Gastrocnemius medialis (tissue), 4 donors: ENCODE results near the gene KANSL1. TPM values are rescaled to one million over a fixed set of nuclear protein-coding genes. Genes with fewer than 3 reads are reported as not detected.

Experiments used
- ATAC-seq, 2 donors: fragments of 150-250 bp; one replicate each; pipeline ENCODE4 v1.9.1; 2016
- DNase-seq, 2 donors: peaks; one replicate each; pipeline ENCODE4 v3.0.0-alpha.2; 2019
- H3K27ac ChIP-seq, 4 donors: fragments of 200-600 bp; sonication (generic); 1 replicate in 1 of 4; 2 replicates in 3 of 4; pipeline ENCODE4 v1.5.1; 2016 to 2018; ENCODE audit warnings: mild to moderate bottlenecking in 2 of 4, moderate library complexity in 1 of 4
- H3K27me3 ChIP-seq, 3 donors: fragments of 200-600 bp; sonication (generic) in 2 of 3; 1 replicate in 1 of 3; 2 replicates in 2 of 3; pipeline versions ENCODE4 v1.5.1 to v1.6.0; 2016 to 2019; ENCODE audit warnings: mild to moderate bottlenecking in 1 of 3, moderate library complexity in 1 of 3
- H3K36me3 ChIP-seq, 2 donors: fragments of 200-600 bp; sonication (generic) in 1 of 2; one replicate each; pipeline ENCODE4 v1.5.1; 2017 to 2018
- H3K4me1 ChIP-seq, 2 donors: fragments of 200-600 bp; sonication (generic) in 1 of 2; one replicate each; pipeline ENCODE4 v1.5.1; 2016 to 2017; ENCODE audit warnings: mild to moderate bottlenecking in 2 of 2
- H3K4me3 ChIP-seq, 4 donors: fragments of 200-600 bp; sonication (generic) in 3 of 4; 1 replicate in 1 of 4; 2 replicates in 3 of 4; pipeline ENCODE4 v1.5.1; 2016 to 2019; ENCODE audit warnings: mild to moderate bottlenecking in 2 of 4
- H3K9me3 ChIP-seq, 3 donors: fragments of 200-600 bp; sonication (generic) in 2 of 3; 1 replicate in 1 of 3; 2 replicates in 2 of 3; pipeline ENCODE4 v1.5.1; 2016 to 2019
- CTCF ChIP-seq, 5 experiments: fragments of 450-650 bp in 3 of 5; fragments of 200-600 bp in 2 of 5; sonication (generic) in 2 of 5; IDR thresholded peaks in 4 of 5; conservative IDR thresholded peaks in 1 of 5; 1 replicate in 4 of 5; 2 replicates in 1 of 5; pipeline ENCODE4 v1.5.1; 2016 to 2019; ENCODE audit warnings: antibody characterized with exemption in 5 of 5, mild to moderate bottlenecking in 3 of 5, moderate library complexity in 3 of 5
- POLR2A ChIP-seq, 2 donors: fragments of 450-650 bp; IDR thresholded peaks; one replicate each; pipeline ENCODE4 v1.6.1; 2017; ENCODE audit warnings: antibody characterized with exemption in 2 of 2, mild to moderate bottlenecking in 2 of 2, moderate library complexity in 2 of 2
- in situ Hi-C, 4 donors: fragments of 200-750 bp; cut with MboI; loops; one replicate each; pipeline versions ENCODE4 v1.15.0 to v1.8.0; 2017; ENCODE audit warnings: low sequenced_read_pairs in 4 of 4
- intact Hi-C: fragments of 100-400 bp; cut with DNase I; formaldehyde crosslinking; loops from one replicate; pipeline ENCODE4 v1.15.1; 2023; ENCODE audit warnings: low total_unique reads
- total RNA-seq, 4 donors: library from RNA; depleted of rRNA; stranded (reverse); fragments of >200 nt; gene quantifications; one replicate each; pipeline versions ENCODE4 v1.1.0 to v1.2.3, GENCODE V29; 2016

KANSL1 gene
- total RNA-seq, 4 donors from 2014 or later, result 19.9 to 35.9 (median 31.2) TPM

- ATAC-seq (no peak), DNase-seq (no peak)
- peak overlapping the region; percentile 65 to 77 (median 75) for H3K27ac ChIP-seq
- TF ChIP-seq CTCF (IDR thresholded peaks at IDR 0.05 in 4 of 5, conservative IDR thresholded peaks at IDR 0.05 in 1 of 5) (no peak), POLR2A (IDR thresholded peaks at IDR 0.05) (no peak)
- peaks cover 0 to 27% of the 10 kb centered on the region in 2 donors for H3K36me3 ChIP-seq
- intact Hi-C loops (loop anchor here (1.0 kb wide), 3 partner anchors 41 to 170 kb away; partner anchors contain the start of gene KANSL1), in situ Hi-C loops (loop anchor here in 3 of 4 donors (5.0 to 10.0 kb wide), 3 partner anchors 41 to 171 kb away; no protein-coding TSS in a partner anchor)
- no peaks in the 10 kb centered on the region for H3K9me3 ChIP-seq
- H3K27me3 ChIP-seq, result no peaks in the 10 kb centered on the region
- H3K4me1 ChIP-seq, result peaks cover 45 to 58% of the 10 kb centered on the region in 2 donors
- H3K4me3 ChIP-seq, result no peak overlapping the region
Measured at GRCh38 chr17:46043606-46044005, 149.6 kb downstream of the KANSL1 start.

GRCh38 chr17:46042925-46043324 lies 150.3 kb downstream of the KANSL1 start:
- H3K36me3 ChIP-seq, result peaks cover 0 to 27% of the 10 kb centered on the region in 2 donors
- in situ Hi-C loops, result loop anchor here in 3 of 4 donors (5.0 to 10.0 kb wide), 3 partner anchors 41 to 172 kb away; no protein-coding TSS in a partner anchor
- TF ChIP-seq POLR2A (IDR thresholded peaks at IDR 0.05), result no peak
- no peak for TF ChIP-seq CTCF (IDR thresholded peaks at IDR 0.05 in 4 of 5, conservative IDR thresholded peaks at IDR 0.05 in 1 of 5)
- intact Hi-C loops, result no loop called here
- no peaks in the 10 kb centered on the region for H3K9me3 ChIP-seq
- H3K27ac ChIP-seq, result peak overlapping the region; percentile 65 to 77 (median 75)
- no peaks in the 10 kb centered on the region for H3K27me3 ChIP-seq
- ATAC-seq, result no peak
- H3K4me3 ChIP-seq, result no peak overlapping the region
- no peak for DNase-seq
- H3K4me1 ChIP-seq, result peaks cover 51 to 59% of the 10 kb centered on the region in 2 donors

- H3K4me3 ChIP-seq, result no peak overlapping the region
- ATAC-seq, result no peak
- no peak for DNase-seq
- peaks cover 53 to 59% of the 10 kb centered on the region in 2 donors for H3K4me1 ChIP-seq
- in situ Hi-C loops, result loop anchor here in 3 of 4 donors (5.0 to 10.0 kb wide), 3 partner anchors 40 to 173 kb away; no protein-coding TSS in a partner anchor
- no peaks in the 10 kb centered on the region for H3K27me3 ChIP-seq
- peaks cover 0 to 27% of the 10 kb centered on the region in 2 donors for H3K36me3 ChIP-seq
- intact Hi-C loops, result no loop called here
- peak overlapping the region in 2 of 4 donors; percentile 7 to 74 for H3K27ac ChIP-seq
- TF ChIP-seq CTCF (IDR thresholded peaks at IDR 0.05 in 4 of 5, conservative IDR thresholded peaks at IDR 0.05 in 1 of 5), result no peak
- no peak for TF ChIP-seq POLR2A (IDR thresholded peaks at IDR 0.05)
- H3K9me3 ChIP-seq, result no peaks in the 10 kb centered on the region
Measured at GRCh38 chr17:46042246-46042645, 151.0 kb downstream of the KANSL1 start.

- TF ChIP-seq POLR2A (IDR thresholded peaks at IDR 0.05), result no peak
- no peak for TF ChIP-seq CTCF (IDR thresholded peaks at IDR 0.05 in 4 of 5, conservative IDR thresholded peaks at IDR 0.05 in 1 of 5)
- in situ Hi-C loops (loop anchor here (5.0 to 10.0 kb wide), 3 partner anchors 37 to 175 kb away; no protein-coding TSS in a partner anchor), intact Hi-C loops (no loop called here)
- peak overlapping the region; percentile 65 to 75 (median 68) for H3K27ac ChIP-seq
- no peak overlapping the region for H3K4me3 ChIP-seq
- ATAC-seq, result peak; percentile 57 to 59
- H3K36me3 ChIP-seq, result peaks cover 0 to 50% of the 10 kb centered on the region in 2 donors
- no peaks in the 10 kb centered on the region for H3K9me3 ChIP-seq
- peaks cover 57 to 58% of the 10 kb centered on the region in 2 donors for H3K4me1 ChIP-seq
- DNase-seq, result peak; percentile 49 to 52
- no peaks in the 10 kb centered on the region for H3K27me3 ChIP-seq
Measured at GRCh38 chr17:46039592-46040186, 153.5 kb downstream of the KANSL1 start.
